HFFc6 (cell line): Measurements from ENCODE around the gene LRRC32. TPM values are rescaled to one million over a fixed set of nuclear protein-coding genes. Genes with fewer than 3 reads are reported as not detected.

Experiments used
- DNase-seq: peaks from one replicate; pipeline ENCODE4 v3.0.0-alpha.2; 2018
- H3K27ac Mint-ChIP-seq: 2 replicates; pipeline ENCODE4 v1.8.0; 2020; ENCODE audit warnings: mild to moderate bottlenecking, mixed read lengths
- H3K27me3 Mint-ChIP-seq: 2 replicates; pipeline ENCODE4 v1.8.0; 2021; ENCODE audit warnings: mild to moderate bottlenecking, moderate library complexity, mixed read lengths; ENCODE audit not compliant: insufficient read depth
- H3K36me3 Mint-ChIP-seq: 2 replicates; pipeline ENCODE4 v1.8.0; 2021; ENCODE audit warnings: low read depth, mixed read lengths
- H3K4me1 Mint-ChIP-seq: 2 replicates; pipeline ENCODE4 v1.8.0; 2020; ENCODE audit warnings: low read depth, mixed read lengths
- H3K4me3 Mint-ChIP-seq: 2 replicates; pipeline ENCODE4 v1.8.0; 2020; ENCODE audit warnings: mild to moderate bottlenecking, moderate library complexity, mixed read lengths
- H3K9me3 Mint-ChIP-seq: 2 replicates; pipeline ENCODE4 v1.8.0; 2020; ENCODE audit warnings: mild to moderate bottlenecking, mixed read lengths
- CTCF ChIP-seq: fragments of 200-600 bp; sonication (generic); IDR thresholded peaks from 2 replicates; pipeline ENCODE4 v1.5.0; 2021; ENCODE audit warnings: antibody characterized with exemption, mild to moderate bottlenecking
- total RNA-seq, 6 experiments: library from RNA; stranded (reverse); fragmentation: NEBNext Ultra II Directional; extraction: Animal tissue kit (Norgen Biotek cat#: 25700); gene quantifications; 2 replicates in 1 of 6; 3 replicates in 5 of 6; pipeline ENCODE4 v1.2.3, GENCODE V29; 2021

LRRC32 gene
- total RNA-seq, 6 experiments from 2014 or later = 0.57 to 1.3 (median 1.0) TPM

GRCh38 chr11:76661306-76661751 is 9.2 kb downstream of the LRRC32 start:
- DNase-seq = no peak
- Mint-ChIP-seq H3K4me3 (no peak overlapping the region), H3K27me3 (peaks cover 24% of the 10 kb centered on the region), H3K36me3 (no peaks in the 10 kb centered on the region), H3K9me3 (no peaks in the 10 kb centered on the region), H3K27ac (no peak overlapping the region), H3K4me1 (no peaks in the 10 kb centered on the region)
- TF ChIP-seq CTCF = no peak

- H3K27me3 Mint-ChIP-seq = peaks cover 24% of the 10 kb centered on the region
- H3K36me3 Mint-ChIP-seq = no peaks in the 10 kb centered on the region
- H3K9me3 Mint-ChIP-seq = no peaks in the 10 kb centered on the region
- no peak for DNase-seq
- no peak overlapping the region for H3K4me3 Mint-ChIP-seq
- H3K27ac Mint-ChIP-seq = no peak overlapping the region
- TF ChIP-seq CTCF = no peak
- H3K4me1 Mint-ChIP-seq = no peaks in the 10 kb centered on the region
These were observed 9.8 kb downstream of the LRRC32 start for GRCh38 chr11:76660533-76661305.

- peaks cover 26% of the 10 kb centered on the region for H3K27me3 Mint-ChIP-seq
- H3K4me1 Mint-ChIP-seq = no peaks in the 10 kb centered on the region
- no peak overlapping the region for H3K4me3 Mint-ChIP-seq
- H3K36me3 Mint-ChIP-seq = no peaks in the 10 kb centered on the region
- no peaks in the 10 kb centered on the region for H3K9me3 Mint-ChIP-seq
- no peak for DNase-seq
- no peak overlapping the region for H3K27ac Mint-ChIP-seq
- no peak for TF ChIP-seq CTCF
These were observed 10.6 kb downstream of the LRRC32 start for GRCh38 chr11:76659672-76660532.

GRCh38 chr11:76658651-76659650 is 11.6 kb downstream of the LRRC32 start:
- Mint-ChIP-seq H3K9me3 (no peaks in the 10 kb centered on the region), H3K27ac (no peak overlapping the region), H3K4me1 (peaks cover 5% of the 10 kb centered on the region; the same call in 1 of the 2 replicates), H3K27me3 (peaks cover 21% of the 10 kb centered on the region), H3K36me3 (no peaks in the 10 kb centered on the region), H3K4me3 (no peak overlapping the region)
- no peak for DNase-seq
- no peak for TF ChIP-seq CTCF

GRCh38 chr11:76658231-76658630 is 12.3 kb downstream of the LRRC32 start:
- Mint-ChIP-seq H3K27me3 (peaks cover 18% of the 10 kb centered on the region), H3K9me3 (no peaks in the 10 kb centered on the region), H3K36me3 (no peaks in the 10 kb centered on the region), H3K4me3 (no peak overlapping the region), H3K27ac (no peak overlapping the region), H3K4me1 (peaks cover 7% of the 10 kb centered on the region; the same call in 1 of the 2 replicates)
- no peak for DNase-seq
- TF ChIP-seq CTCF = no peak
